ENCODE data around the gene HS3ST4. TPM values are rescaled to one million over a fixed set of nuclear protein-coding genes. Genes with fewer than 3 reads are reported as not detected.

Gene HS3ST4
- total RNA-seq, 1 donor from 2014 or later: 0.18 TPM

- Histone ChIP-seq H3K27me3 (ENCODE audit: low read depth) (no peaks in the 10 kb centered on the region), H3K27ac (no peak overlapping the region), H3K9me3 (no peaks in the 10 kb centered on the region), H3K4me3 (no peak overlapping the region), H3K4me1 (no peaks in the 10 kb centered on the region), H3K36me3 (no peaks in the 10 kb centered on the region)
- intact Hi-C loops (cut with DNase I): no loop called here
- DNase-seq (no peak), ATAC-seq (no peak)
- no peak for TF ChIP-seq CTCF (IDR thresholded peaks at IDR 0.05)
Observed at GRCh38 chr16:25868106-25868505, 176.3 kb downstream of the HS3ST4 start.

- DNase-seq: no peak
- H3K4me1 ChIP-seq: no peaks in the 10 kb centered on the region
- H3K9me3 ChIP-seq: no peaks in the 10 kb centered on the region
- no peak for TF ChIP-seq CTCF (IDR thresholded peaks at IDR 0.05)
- H3K36me3 ChIP-seq: no peaks in the 10 kb centered on the region
- H3K4me3 ChIP-seq: no peak overlapping the region
- no peak overlapping the region for H3K27ac ChIP-seq
- no peak for ATAC-seq
- intact Hi-C loops (cut with DNase I): no loop called here
- H3K27me3 ChIP-seq (ENCODE audit: low read depth): no peaks in the 10 kb centered on the region
Observed at GRCh38 chr16:25868706-25869370, 177.1 kb downstream of the HS3ST4 start.

GRCh38 chr16:25872369-25873070 is 180.8 kb downstream of the HS3ST4 start:
- intact Hi-C loops (cut with DNase I): no loop called here
- Histone ChIP-seq H3K9me3 (no peaks in the 10 kb centered on the region), H3K4me1 (no peaks in the 10 kb centered on the region), H3K36me3 (no peaks in the 10 kb centered on the region), H3K27ac (no peak overlapping the region), H3K4me3 (no peak overlapping the region), H3K27me3 (ENCODE audit: low read depth) (no peaks in the 10 kb centered on the region)
- DNase-seq (no peak), ATAC-seq (no peak)
- TF ChIP-seq CTCF (IDR thresholded peaks at IDR 0.05): no peak

- Histone ChIP-seq H3K4me3 (no peak overlapping the region), H3K36me3 (no peaks in the 10 kb centered on the region), H3K27me3 (ENCODE audit: low read depth) (no peaks in the 10 kb centered on the region), H3K4me1 (no peaks in the 10 kb centered on the region), H3K27ac (no peak overlapping the region), H3K9me3 (no peaks in the 10 kb centered on the region)
- ATAC-seq (no peak), DNase-seq (no peak)
- intact Hi-C loops (cut with DNase I): no loop called here
- TF ChIP-seq CTCF (IDR thresholded peaks at IDR 0.05): no peak
Observed at GRCh38 chr16:25874196-25874595, 182.4 kb downstream of the HS3ST4 start.

GRCh38 chr16:25875956-25876598 is 184.3 kb downstream of the HS3ST4 start:
- H3K36me3 ChIP-seq: no peaks in the 10 kb centered on the region
- intact Hi-C loops (cut with DNase I): no loop called here
- no peak for ATAC-seq
- no peak overlapping the region for H3K27ac ChIP-seq
- no peak overlapping the region for H3K4me3 ChIP-seq
- DNase-seq: no peak
- no peaks in the 10 kb centered on the region for H3K4me1 ChIP-seq
- H3K9me3 ChIP-seq: no peaks in the 10 kb centered on the region
- TF ChIP-seq CTCF (IDR thresholded peaks at IDR 0.05): no peak
- no peaks in the 10 kb centered on the region for H3K27me3 ChIP-seq (ENCODE audit: low read depth)

Data from lower lobe of right lung (tissue), 2 donors.